Fibroblast of the aortic adventitia (primary cell): ENCODE measurements around the gene TPM2. TPM values are rescaled to one million over a fixed set of nuclear protein-coding genes. Genes with fewer than 3 reads are reported as not detected.
A peak's percentile ranks its signal among the peaks of the same experiment; 100 is the strongest.
"Not testable (repeated sequence)": the region's sequence is repeated elsewhere in the genome, so short reads cannot be mapped to it uniquely, and the experiment has no call there.

ENCODE experiments used
- DNase-seq: peaks from one replicate; pipeline ENCODE4 v3.0.0-alpha.2; 2010; ENCODE audit warnings: low read depth
- H3K4me3 ChIP-seq: 2 replicates; pipeline ENCODE4 v1.5.1; 2011; ENCODE audit warnings: low read depth, mild to moderate bottlenecking, control low read depth, low read length, moderate library complexity
- total RNA-seq: library from RNA; depleted of rRNA; stranded (reverse); fragments of >200 nt; gene quantifications from 2 replicates; pipeline ENCODE4 v1.2.3, GENCODE V29; 2012; ENCODE audit warnings: low replicate concordance
- TF ChIP-seq, protein P1 (sequence below): IDR thresholded peaks from 2 replicates; pipeline ENCODE4 v1.5.1; 2011; ENCODE audit warnings: mild to moderate bottlenecking, low read length, control low read depth, inconsistent platforms; ENCODE audit not compliant: insufficient read depth

TPM2 gene
- total RNA-seq, 1 donor: 484 TPM

- peak; percentile 52 for DNase-seq
- TF ChIP-seq, protein P1, sequence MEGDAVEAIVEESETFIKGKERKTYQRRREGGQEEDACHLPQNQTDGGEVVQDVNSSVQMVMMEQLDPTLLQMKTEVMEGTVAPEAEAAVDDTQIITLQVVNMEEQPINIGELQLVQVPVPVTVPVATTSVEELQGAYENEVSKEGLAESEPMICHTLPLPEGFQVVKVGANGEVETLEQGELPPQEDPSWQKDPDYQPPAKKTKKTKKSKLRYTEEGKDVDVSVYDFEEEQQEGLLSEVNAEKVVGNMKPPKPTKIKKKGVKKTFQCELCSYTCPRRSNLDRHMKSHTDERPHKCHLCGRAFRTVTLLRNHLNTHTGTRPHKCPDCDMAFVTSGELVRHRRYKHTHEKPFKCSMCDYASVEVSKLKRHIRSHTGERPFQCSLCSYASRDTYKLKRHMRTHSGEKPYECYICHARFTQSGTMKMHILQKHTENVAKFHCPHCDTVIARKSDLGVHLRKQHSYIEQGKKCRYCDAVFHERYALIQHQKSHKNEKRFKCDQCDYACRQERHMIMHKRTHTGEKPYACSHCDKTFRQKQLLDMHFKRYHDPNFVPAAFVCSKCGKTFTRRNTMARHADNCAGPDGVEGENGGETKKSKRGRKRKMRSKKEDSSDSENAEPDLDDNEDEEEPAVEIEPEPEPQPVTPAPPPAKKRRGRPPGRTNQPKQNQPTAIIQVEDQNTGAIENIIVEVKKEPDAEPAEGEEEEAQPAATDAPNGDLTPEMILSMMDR: no peak
- H3K4me3 ChIP-seq: no peak overlapping the region
These were observed 37.5 kb downstream of the TPM2 start for GRCh38 chr9:35651956-35652828.

- peak within 1 kb of the TSS; percentile 25 for H3K4me3 ChIP-seq
- TF ChIP-seq, protein P1: no peak
- DNase-seq: no peak
These were observed 39.2 kb downstream of the TPM2 start, which contains the start of gene SIT1 for GRCh38 chr9:35650341-35651158. TSS of gene SIT1 (minus strand) at chr9:35650931. CDS start at chr9:35650853, 78 bp downstream.

- TF ChIP-seq, protein P1: no peak
- DNase-seq: peak; percentile 71
- H3K4me3 ChIP-seq: peak overlapping the region; percentile 25
These were observed 40.0 kb downstream of the TPM2 start for GRCh38 chr9:35649431-35650340.

DNA sequence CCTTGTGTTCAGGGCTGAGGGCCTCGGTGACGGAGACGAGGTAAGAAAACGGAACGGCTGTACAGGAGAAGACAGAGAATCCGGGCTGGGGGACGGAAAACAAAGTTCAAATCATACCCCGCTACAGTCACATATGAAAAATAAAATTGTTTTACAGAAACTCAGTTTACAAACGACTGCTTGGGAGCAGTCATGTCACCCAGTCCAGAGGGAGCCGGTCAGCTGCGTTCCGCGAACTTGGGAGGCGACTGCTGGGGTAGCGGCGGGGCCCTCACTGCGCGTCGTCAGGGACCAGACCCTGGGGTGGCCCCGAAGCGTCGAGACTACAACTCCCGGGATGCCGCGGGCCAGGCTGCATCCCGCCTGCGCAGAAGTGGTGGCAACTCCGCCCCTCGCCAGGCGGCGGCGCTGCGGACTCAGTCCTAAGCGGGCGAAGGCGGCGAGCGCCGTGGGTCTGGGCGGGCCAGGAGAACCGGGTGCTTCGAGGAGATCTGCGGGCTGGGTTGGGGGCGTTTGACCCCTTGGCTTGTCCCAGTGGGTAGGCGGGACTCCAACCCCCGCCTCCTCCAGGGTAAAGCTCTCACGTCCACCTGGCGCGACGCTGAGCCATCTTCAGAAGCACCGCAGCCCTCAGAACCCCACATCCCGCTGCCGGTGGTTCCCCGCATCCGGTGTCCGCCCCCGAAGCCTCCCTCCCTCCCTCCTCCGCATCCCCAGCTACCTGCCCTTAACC, 43.0 kb downstream of the TPM2 start:
- H3K4me3 ChIP-seq: peak overlapping the region; percentile 72
- DNase-seq: peak; percentile 84
- TF ChIP-seq, protein P1: peak; percentile 87

DNA sequence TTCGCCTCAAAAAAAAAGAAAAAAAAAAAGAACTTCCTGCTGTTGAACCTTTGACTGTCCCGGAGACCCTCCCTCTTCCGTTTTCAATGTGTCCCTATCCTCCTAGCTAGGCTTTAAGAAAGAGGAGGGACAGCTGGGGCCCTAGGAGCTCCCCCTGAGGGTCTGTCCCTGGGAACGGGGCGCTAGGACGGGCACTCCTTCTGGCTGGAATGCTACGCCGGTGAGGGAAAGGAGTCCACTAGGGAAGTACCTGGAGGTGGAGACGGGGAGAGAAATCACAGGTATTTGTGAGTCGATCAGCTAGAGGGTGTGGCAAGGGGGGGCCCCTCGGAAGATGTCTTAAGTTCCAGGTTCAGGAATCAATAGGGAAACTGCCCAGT, 43.6 kb downstream of the TPM2 start:
- H3K4me3 ChIP-seq: peak overlapping the region; percentile 72
- DNase-seq: no peak
- TF ChIP-seq, protein P1: no peak

- DNase-seq, H3K4me3 ChIP-seq: not testable (repeated sequence)
These were observed 44.0 kb downstream of the TPM2 start for GRCh38 chr9:35645736-35646135.
